Smooth muscle cell (in vitro differentiated cells): ENCODE data around the gene IMPA2. TPM values are rescaled to one million over a fixed set of nuclear protein-coding genes. Genes with fewer than 3 reads are reported as not detected.
"Not testable (repeated sequence)": the region's sequence is repeated elsewhere in the genome, so short reads cannot be mapped to it uniquely, and the experiment has no call there.

Experiments
- DNase-seq: peaks from one replicate; lab custom pipeline; 2025; ENCODE audit not compliant: unreplicated experiment; lab: John Stamatoyannopoulos, UW
- H2AFZ ChIP-seq: fragments of 200-600 bp; sonication (generic); 2 replicates; pipeline ENCODE4 v1.6.0; 2016; ENCODE audit warnings: antibody characterized with exemption, low read depth, mild to moderate bottlenecking
- H3F3A ChIP-seq: fragments of 200-600 bp; sonication (generic); 2 replicates; pipeline ENCODE4 v1.6.0; 2017; ENCODE audit warnings: antibody characterized with exemption, low read depth
- H3K27ac ChIP-seq: fragments of 200-600 bp; sonication (generic); 2 replicates; pipeline ENCODE4 v1.5.1; 2016; ENCODE audit warnings: low read depth, mild to moderate bottlenecking
- H3K27me3 ChIP-seq: fragments of 200-600 bp; sonication (generic); 2 replicates; pipeline ENCODE4 v1.6.1; 2016; ENCODE audit warnings: low read depth, mild to moderate bottlenecking
- H3K36me3 ChIP-seq: fragments of 200-600 bp; sonication (generic); 2 replicates; pipeline ENCODE4 v1.5.1; 2016; ENCODE audit warnings: low read depth
- H3K4me1 ChIP-seq: fragments of 200-600 bp; sonication (generic); 2 replicates; pipeline ENCODE4 v1.5.1; 2016; ENCODE audit warnings: low read depth
- H3K4me2 ChIP-seq: fragments of 200-600 bp; sonication (generic); 2 replicates; pipeline ENCODE4 v1.6.0; 2016; ENCODE audit warnings: mild to moderate bottlenecking
- H3K4me3 ChIP-seq: fragments of 200-600 bp; sonication (generic); 2 replicates; pipeline ENCODE4 v1.5.1; 2016; ENCODE audit warnings: mild to moderate bottlenecking
- H3K79me2 ChIP-seq: fragments of 200-600 bp; sonication (generic); 2 replicates; pipeline ENCODE4 v1.6.0; 2016; ENCODE audit warnings: low read depth, mild to moderate bottlenecking
- H3K9ac ChIP-seq: fragments of 200-600 bp; sonication (generic); 2 replicates; pipeline ENCODE4 v1.6.0; 2016; ENCODE audit warnings: low read depth
- H3K9me3 ChIP-seq: fragments of 200-600 bp; sonication (generic); replicated peaks from 2 replicates; pipeline ENCODE4 v1.5.1; 2016; ENCODE audit warnings: low read depth
- H4K20me1 ChIP-seq: fragments of 200-600 bp; sonication (generic); 2 replicates; pipeline ENCODE4 v1.6.0; 2016; ENCODE audit warnings: low read depth
- CTCF ChIP-seq: fragments of 200-600 bp; sonication (generic); IDR thresholded peaks from 2 replicates; pipeline ENCODE4 v1.5.1; 2017; ENCODE audit warnings: borderline replicate concordance, mild to moderate bottlenecking, antibody characterized with exemption; ENCODE audit not compliant: insufficient read depth, poor library complexity, severe bottlenecking
- WGBS: methylation state at CpG from one replicate; pipeline ENCODE4 v1.1.7; 2016; ENCODE audit warnings: low lambda C conversion rate; 5-methylcytosine and 5-hydroxymethylcytosine counted together
- polyA plus RNA-seq: library from polyadenylated mRNA; unstranded; fragments of >200 nt; fragmentation: Nextera tagmentation; extraction: Ambion mirVana; gene quantifications from 2 replicates; pipeline ENCODE4 v1.2.1, GENCODE V29; 2016
- total RNA-seq: library from RNA; depleted of rRNA; stranded (reverse); fragments of >200 nt; gene quantifications from 2 replicates; pipeline ENCODE4 v1.2.3, GENCODE V29; 2014

Gene IMPA2
- total and polyA plus RNA-seq, 2 experiments from 2014 or later = 9.9 to 17.8 TPM

GRCh38 chr18:11969904-11970835 is 11.1 kb upstream of the IMPA2 start:
- Histone ChIP-seq H3K4me2 (peak overlapping the region; percentile 46), H3K4me1 (no peaks in the 10 kb centered on the region), H3K9ac (no peak overlapping the region), H3K27ac (no peak overlapping the region), H4K20me1 (no peaks in the 10 kb centered on the region), H3F3A (no peaks in the 10 kb centered on the region), H3K27me3 (no peaks in the 10 kb centered on the region), H3K36me3 (no peaks in the 10 kb centered on the region), H3K4me3 (no peak overlapping the region), H3K79me2 (no peaks in the 10 kb centered on the region), H2AFZ (peak overlapping the region; percentile 79), H3K9me3 (no peaks in the 10 kb centered on the region)
- 46% methylated on average over 9 of the region's 9 CpGs for WGBS
- no peak for DNase-seq
- no peak for TF ChIP-seq CTCF

GRCh38 chr18:11970836-11971226 is 10.5 kb upstream of the IMPA2 start:
- DNase-seq, H2AFZ ChIP-seq, H3K4me1 ChIP-seq, H4K20me1 ChIP-seq, H3K79me2 ChIP-seq, H3F3A ChIP-seq, H3K9me3 ChIP-seq, H3K36me3 ChIP-seq, H3K27me3 ChIP-seq, H3K9ac ChIP-seq, H3K4me3 ChIP-seq, H3K27ac ChIP-seq: not testable (repeated sequence)
- peak overlapping the region; percentile 46 for H3K4me2 ChIP-seq
- WGBS = 93% methylated on average over 8 of the region's 8 CpGs

- DNase-seq = no peak
- Histone ChIP-seq H3K4me1 (no peaks in the 10 kb centered on the region), H3K27me3 (no peaks in the 10 kb centered on the region), H3K27ac (no peak overlapping the region), H3K36me3 (no peaks in the 10 kb centered on the region), H3K9me3 (no peaks in the 10 kb centered on the region), H3K4me2 (no peak overlapping the region), H3F3A (no peaks in the 10 kb centered on the region), H4K20me1 (no peaks in the 10 kb centered on the region), H2AFZ (no peak overlapping the region), H3K79me2 (no peaks in the 10 kb centered on the region), H3K9ac (no peak overlapping the region), H3K4me3 (no peak overlapping the region)
- WGBS = 94% methylated on average over 35 of the region's 35 CpGs
- no peak for TF ChIP-seq CTCF
These were observed 8.7 kb upstream of the IMPA2 start for GRCh38 chr18:11972371-11973174.

GRCh38 chr18:11974741-11975325 is 6.5 kb upstream of the IMPA2 start:
- Histone ChIP-seq H3K36me3 (no peaks in the 10 kb centered on the region), H3K4me3 (no peak overlapping the region), H2AFZ (no peak overlapping the region), H3K4me1 (peaks cover under 1% of the 10 kb centered on the region), H3K27ac (no peak overlapping the region), H3K9ac (no peak overlapping the region), H3K79me2 (no peaks in the 10 kb centered on the region), H3K4me2 (no peak overlapping the region), H3K27me3 (no peaks in the 10 kb centered on the region), H4K20me1 (no peaks in the 10 kb centered on the region), H3F3A (peaks cover 9% of the 10 kb centered on the region), H3K9me3 (no peaks in the 10 kb centered on the region)
- 87% methylated on average over 5 of the region's 5 CpGs for WGBS
- TF ChIP-seq CTCF = no peak
- no peak for DNase-seq
